Activated CD8-positive, alpha-beta memory T cell treated with anti-CD3 and anti-CD28 coated beads, Interleukin-2, amount 50 U/mL, for 1 hour (primary cell): Measurements from ENCODE around the gene ALOX5AP.
"Not testable (repeated sequence)": the region's sequence is repeated elsewhere in the genome, so short reads cannot be mapped to it uniquely, and the experiment has no call there.

ENCODE experiments used
- DNase-seq: peaks from one replicate; pipeline ENCODE4 v3.0.0-alpha.2; 2020; ENCODE audit errors: extremely low read depth

Gene ALOX5AP

DNA sequence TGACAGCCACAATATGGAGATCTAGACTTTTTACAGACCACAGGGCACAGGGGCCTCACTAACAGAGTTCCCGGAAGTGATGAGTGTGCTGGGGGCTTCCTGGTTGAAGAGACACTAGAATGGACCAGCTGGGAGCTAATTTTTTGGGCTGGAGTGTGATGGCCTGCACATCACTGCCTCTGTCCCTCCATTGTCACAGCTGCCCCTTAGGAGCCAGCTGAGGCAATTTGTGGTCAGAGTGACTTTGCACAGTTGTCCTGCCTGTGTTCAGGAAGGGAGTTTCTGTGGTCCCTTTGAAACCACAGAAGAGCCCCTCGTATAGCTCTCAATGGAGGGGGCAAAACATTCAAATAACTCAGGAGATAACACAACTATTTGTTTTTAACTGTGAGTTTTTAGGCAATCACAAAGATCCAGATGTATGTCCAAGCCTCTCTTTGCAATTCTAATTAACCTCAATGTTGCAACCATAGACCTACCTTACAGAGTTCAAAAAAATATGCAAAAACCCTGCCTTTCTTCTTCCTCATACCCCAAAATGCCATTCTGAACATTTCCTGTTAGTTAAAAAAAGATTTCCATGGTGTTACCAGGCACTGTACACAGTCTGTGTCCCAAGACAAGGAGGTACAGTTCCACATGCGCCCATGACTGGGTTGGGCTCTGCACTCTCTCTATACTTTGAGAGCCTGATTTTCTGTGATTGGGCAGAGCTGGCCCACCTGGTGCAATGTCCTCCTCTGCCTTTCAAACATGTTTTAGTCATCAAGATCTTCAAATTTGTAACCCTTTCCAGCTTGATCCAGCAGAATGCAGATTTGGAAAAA, 2.4 kb downstream of the ALOX5AP start:
- DNase-seq: no peak

DNA sequence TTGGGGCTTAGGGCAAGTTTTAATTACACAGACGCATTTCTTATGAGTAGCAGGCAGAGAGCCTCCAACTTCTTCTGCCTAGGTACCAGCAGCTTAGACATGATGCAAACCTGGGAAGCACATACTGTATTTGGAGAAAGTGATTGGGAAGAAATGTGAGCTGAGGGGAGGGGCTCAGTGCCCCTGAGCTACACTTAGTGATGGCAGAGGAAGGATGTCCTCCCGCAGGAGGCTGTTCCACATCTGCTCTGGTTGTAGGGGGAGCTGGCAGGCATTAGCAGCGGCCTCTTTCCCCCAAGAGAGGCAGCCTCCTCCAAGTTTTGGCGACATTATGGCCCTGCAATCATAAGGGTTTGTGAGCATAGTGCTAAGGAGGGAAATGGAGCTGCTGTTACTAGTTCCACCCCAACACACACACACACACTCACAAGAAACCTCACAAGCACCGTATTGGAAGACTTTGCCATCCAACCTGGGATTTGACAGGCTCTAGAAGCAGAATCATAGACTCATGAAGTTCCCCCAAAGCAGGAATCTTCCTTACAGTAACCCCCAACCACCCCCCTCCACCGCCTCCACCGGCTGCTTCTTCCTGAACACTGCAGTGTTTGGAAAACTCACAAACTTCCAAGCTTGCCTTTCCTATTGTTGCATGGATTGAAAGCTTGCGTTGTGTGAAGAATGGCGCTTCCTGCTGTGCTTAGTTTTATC, 3.3 kb downstream of the ALOX5AP start:
- no peak for DNase-seq

DNA sequence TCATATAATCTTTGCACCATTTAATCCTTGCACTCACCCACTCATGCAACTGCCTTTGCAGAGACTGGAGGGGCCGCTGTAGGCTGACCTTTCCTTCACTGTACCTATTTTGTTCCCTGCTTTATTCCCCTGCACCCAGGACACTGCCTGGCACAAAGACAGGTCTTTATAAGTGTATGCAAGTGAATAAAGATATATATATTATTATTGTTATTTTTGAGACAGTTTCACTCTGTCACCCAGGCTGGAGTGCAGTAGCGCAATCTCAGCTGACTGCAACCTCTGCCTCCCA, 3.8 kb downstream of the ALOX5AP start:
- DNase-seq: no peak

DNA sequence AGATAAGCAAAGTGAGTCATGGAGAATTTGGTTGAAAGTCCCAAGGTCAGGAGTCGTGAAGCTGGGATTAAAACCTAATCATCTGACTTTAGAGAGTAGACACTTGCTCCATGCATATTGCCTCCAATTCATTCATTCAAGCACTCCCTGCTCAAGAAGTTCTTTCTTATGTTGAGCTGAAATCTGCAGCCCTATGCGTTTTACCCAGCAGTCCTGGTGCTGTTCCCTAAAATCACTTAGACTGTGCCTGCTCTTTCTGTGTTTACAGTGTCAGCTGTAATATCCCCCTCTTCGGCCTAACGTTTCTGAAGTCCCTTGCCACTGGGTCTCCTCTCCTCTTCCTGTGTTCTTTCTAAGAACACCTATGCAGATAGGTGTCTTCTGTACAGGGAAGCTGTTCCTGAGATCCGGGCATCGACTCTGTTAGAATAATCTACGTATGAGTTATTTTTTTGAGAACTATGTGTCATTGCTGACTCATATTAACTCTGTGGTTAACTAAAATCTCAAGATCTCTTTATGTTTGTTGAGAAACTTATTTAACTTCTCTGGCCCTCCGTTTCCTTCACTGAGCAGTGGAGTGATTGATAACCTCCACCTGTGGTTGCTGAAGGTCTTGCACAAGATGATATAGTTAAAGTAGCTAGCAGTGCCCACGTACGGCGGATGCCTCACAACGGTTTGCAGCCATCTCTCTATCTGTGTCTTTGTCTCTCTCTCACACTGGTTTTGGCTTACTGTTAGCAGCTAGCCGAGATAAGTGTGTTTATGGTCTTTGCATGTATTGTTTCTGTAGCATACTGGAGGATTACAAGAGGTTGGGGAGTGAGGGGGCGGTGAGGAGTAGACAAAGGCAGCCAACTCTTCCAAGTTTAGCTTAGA, 4.7 kb downstream of the ALOX5AP start:
- peak; percentile 64 for DNase-seq

DNA sequence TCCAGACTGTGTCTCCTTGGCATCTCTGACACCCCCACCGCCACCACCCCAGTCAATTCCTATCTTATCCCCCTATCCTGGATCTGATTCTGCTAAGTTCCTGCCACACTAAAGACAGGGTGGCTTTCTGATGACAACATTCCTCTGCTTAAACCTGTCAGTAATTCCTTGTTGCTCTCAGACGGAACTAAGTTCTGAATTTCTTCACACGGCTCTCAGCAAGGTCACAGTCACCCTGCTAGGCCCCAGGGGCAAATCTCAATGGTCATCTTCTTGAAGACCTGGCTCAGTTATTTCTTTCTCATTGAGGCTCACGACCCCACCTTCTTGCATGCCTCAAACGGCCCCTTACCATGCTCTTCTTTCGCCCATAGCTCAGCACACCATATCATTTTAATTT, 7.6 kb downstream of the ALOX5AP start:
- DNase-seq: no peak

DNA sequence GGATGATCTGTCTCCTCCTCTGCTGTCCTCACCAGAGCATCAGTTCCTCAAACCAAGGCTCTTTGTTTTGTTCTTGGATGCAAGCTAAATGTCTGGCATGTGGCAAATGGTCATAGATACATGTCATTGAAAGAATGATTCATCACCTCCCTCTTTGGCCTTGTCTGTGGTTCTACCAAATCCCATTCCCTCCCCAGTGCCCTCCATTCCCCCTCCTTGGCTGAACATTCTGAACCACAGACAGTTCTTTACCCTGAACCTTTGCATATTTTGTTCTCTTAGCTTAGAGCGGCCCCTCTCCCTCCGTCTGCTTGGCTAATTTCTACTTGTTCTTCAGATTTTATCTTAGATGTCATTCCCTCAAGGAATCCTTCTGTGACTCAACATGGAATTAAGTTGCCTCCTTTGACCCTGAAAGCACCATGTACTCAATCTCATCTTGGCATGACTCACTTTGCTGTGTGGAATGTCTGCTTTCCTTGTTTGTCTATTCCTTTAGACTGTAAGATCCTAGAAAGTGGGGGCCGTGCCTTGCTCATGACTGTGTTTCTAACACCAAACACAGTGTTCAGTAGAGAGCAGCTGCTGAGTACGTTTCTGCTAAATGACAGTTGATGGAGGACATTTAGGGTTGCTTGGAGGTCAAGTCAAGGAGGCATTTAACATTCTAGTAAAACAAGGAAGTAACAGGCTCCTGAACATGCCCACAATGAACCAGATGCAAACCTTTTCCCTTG, 8.1 kb downstream of the ALOX5AP start:
- no peak for DNase-seq

DNA sequence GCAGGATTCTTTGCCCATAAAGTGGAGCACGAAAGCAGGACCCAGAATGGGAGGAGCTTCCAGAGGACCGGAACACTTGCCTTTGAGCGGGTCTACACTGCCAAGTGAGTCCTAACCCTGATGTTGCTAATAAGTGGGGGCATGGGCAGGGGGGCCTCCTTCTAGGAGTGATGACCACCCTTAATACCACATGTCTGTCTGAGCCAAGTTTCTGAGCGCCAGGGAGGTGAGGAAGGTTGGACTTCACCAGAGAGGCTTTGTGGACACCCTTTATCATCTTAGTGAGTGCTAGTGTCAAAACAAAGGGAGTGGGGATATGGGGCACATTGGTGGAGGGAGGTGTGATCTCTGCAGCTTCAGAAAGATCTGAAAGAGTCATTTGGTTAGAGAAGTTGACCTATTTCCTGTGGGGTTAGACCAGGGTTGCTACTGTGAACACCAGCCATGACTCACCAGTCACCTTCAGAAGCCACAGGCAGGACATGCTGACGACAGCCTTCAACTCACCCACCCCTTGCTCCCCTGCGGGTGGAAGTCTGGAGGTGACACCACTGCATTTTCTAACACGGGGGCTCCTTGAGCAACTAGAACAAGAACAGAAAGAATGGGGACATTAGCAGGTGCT, 8.8 kb downstream of the ALOX5AP start:
- DNase-seq: peak; percentile 77

DNA sequence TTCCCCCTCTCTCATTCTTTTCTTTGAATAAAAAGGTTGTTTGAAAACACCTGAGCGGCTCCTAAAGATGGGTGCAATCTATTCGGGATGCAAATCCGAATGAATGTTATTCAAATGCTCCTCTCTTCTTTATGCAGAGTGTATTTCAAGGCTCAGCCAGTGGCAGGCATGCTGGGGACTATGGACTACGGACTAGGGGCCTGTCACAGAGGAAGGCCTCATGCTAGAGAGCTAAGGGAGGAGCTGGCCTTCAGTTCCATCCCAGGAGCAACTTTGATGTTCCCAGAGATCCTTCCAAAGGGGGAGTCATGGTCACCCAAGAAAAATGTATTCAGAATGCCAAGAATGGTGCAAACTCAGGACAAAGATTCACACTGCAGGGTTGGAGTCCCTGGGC, 9.3 kb downstream of the ALOX5AP start:
- no peak for DNase-seq

DNA sequence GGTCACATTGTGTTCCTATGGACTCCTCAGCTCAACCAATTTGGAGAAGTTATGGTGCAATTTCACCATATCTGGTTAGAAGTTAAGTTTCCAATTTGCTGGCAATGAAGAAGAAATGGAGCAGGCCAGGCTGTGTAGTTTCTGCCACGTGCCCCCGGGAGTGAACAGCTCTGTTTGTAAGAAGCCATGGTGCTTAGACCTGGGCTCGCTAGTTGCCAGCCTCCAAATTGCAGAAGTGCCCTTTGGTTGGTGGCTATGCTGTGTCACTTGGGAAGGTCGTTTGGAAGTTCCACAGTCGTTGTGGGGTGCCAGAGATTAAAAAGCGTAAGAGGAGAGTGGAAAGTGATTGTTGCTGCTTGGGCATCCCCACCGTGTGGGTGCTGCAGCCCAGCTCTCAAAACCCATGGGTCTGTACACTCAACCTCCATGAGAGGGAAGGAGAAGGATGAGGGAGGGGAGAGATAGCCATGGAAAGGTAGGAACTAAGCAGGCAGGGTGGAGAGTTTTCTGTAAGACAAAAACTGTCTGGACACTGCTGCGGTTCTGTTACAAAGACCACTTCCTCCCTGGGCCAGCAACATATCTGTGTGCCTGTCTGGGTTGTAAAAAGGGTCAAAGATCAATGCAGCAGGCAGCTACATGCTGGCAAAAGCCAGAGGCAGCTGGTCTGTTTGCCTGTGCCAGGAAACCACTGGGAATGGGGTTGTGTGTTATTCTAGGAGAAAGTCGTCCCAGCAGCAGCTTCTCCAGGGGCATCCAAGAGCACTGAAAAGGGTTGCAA, 10.8 kb downstream of the ALOX5AP start:
- no peak for DNase-seq

DNA sequence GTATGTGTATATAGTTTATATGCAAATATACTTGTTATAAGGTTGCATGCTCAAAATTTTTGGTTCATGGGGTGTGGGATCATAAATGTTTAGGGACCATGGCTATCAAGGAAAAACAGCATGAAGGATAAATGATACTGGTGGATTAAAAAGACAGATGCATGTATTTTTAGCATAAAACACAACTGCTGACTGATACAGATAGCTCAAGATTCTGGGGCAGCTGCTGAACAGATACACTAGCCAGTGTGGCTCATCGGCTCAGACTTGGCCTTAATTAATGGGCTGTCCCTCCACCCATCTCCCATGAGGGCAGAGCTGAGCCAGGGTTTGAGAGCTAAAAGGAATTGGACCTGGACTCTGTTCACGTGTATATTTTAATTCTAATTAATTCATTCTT, 11.4 kb downstream of the ALOX5AP start:
- no peak for DNase-seq

DNA sequence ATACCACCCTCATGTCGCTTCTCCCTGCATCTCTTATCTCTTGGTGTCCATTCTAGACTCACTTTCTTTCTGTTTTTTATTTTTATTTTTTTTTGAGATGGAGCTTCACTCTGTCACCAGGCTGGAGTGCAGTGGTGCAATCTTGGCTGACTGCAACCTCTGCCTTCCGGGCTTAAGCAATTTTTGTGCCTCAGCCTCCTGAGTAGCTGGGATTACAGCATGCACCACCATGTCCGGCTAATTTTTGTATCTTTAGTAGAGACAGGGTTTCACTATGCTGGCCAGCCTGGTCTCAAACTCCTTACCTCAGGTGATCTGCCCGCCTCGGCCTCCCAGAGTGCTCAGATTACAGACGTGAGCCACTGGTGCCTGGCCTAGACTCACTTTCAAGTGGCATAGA, 12.5 kb downstream of the ALOX5AP start:
- not testable (repeated sequence) for DNase-seq

DNA sequence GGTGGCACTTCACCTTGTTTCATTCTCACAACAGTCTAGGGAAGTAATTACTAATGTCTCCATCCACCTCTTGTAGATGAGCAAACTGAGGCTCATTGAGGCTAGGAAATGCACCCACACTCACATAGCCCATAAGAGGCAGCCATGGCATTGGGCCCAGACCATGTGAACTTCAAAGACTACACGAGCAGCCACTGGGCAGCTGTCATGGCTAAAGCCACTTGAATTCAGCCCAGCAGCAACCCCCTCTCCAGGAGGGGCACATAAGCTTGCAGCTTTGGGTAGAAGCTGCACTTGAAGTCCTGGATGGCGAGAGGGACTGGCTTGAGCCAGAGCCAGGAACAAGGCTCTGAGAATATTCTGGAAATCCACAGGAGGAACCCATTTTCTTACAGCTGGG, 13.4 kb downstream of the ALOX5AP start:
- DNase-seq: no peak

DNA sequence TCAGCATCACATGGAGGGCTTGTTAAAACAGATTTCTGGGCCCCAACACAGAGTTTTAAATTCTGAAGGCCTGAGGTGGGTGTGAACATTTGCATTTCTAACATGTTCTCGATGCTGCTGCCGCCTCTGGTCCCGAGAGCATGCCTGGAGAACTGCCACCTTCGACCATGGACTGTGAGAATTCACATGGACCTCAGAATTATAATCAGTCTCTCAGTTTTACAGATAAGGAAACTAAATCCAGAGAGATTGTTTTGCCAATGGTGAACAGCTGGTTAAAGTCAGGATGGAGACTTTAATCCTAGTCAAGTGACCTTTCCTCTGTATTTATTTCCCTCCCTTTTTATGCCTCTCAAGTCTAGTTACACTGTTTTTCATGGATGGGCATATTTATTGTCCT, 14.7 kb downstream of the ALOX5AP start:
- DNase-seq: no peak

DNA sequence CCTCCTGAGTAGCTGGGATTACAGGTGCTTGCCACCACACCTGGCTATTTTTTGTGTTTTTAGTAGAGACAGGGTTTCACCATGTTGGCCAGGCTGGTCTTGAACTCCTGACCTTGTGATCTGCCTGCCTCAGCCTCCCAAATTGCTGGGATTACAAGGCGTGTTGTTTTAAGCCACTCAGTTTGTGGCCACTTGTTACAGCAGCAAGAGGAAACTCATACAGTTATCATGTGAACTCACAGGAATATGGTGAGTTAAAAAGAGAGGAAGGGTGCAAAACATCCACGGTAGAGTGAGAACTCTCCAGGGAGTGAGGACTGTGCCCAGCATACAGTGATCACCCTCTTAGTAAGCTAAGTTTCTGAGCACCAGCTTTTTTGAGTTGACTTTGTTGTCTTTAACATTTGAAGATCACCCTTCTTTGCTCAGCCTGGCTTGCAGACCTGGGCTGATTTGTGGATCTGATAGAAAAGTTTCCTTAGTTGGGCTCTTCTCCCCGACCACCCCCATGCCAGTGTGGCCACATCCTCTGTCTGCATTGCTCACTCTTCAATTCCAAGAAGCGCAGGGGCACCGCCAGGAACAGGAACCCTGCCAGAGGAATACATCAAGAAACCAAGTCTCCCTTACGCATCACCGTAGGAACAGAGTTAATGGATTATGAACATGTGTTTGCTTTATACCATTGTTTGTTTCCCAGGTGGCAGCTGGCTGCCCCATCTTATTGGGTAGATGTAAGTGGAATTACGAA, 16.0 kb downstream of the ALOX5AP start:
- DNase-seq: no peak

DNA sequence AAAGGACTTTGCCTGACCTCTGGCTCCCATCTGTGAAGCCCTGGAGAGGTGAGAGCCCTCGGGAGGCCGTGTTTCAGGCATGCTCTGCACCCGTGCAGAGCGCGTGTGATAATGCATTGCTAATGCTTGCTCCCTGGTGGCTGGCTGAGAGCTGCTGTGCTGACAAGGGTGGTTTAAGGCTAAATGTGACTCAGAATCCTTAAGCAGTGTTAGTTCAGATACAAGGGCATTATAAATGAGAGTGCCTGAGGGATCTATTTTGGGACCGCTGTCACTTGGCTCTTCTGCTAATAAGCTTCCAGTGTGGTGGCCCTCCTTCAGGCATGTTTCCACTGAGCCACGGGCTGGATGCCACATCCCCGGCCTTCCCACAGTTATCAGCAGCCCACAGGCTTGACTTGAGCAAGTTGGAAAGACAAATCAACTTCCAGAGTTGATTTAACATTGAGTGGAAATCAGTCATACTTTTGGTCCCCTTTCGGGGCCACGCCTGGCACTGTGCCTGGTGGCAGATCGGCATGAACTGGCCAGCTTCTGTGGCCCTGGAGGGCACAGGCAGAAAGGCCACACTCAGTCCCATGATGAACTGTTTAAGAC, 17.0 kb downstream of the ALOX5AP start:
- no peak for DNase-seq

DNA sequence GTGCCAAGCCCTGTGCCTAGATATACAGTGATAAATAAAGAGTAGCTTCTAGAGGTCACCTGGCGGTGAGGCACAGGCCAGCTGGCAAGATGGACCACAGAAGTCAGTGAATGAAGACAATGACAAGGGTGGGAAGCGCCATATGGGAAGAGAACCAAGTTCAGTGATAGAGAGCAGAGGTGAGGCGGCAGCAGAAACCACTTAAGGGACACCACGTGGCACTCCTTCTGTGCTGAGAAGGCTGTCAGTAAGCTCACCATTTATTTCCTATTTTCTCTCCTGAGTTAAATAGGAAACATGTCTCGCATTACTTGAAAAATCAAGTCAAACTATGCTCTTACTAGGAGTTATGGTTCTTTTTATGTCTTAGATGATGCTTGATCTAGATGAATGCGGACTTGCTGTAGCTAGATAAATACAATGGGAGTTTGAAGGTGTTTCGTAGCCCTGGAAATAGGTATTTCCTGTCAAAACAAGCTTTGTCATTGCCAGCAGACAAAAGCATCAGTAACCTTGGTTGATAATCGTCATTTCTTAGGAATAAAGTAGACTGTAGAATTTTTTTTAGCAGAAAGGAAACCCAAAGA, 17.8 kb downstream of the ALOX5AP start:
- no peak for DNase-seq

DNA sequence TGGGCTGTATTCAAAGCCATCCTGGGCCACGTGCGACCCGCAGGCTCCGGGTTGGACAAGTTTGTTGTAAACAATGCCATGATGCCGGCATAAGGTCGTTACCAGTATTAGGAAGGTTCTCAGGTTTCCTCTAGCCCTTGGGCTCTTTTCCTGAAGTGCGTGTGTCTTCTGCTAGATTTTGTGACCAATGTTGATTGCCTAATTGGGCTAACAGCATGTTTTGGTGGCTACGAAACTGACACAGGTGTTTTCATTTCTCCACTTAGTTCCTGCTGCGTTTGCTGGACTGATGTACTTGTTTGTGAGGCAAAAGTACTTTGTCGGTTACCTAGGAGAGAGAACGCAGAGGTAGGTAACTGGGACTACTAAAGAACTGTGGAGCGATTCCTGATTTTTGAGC, 20.3 kb downstream of the ALOX5AP start:
- no peak for DNase-seq

DNA sequence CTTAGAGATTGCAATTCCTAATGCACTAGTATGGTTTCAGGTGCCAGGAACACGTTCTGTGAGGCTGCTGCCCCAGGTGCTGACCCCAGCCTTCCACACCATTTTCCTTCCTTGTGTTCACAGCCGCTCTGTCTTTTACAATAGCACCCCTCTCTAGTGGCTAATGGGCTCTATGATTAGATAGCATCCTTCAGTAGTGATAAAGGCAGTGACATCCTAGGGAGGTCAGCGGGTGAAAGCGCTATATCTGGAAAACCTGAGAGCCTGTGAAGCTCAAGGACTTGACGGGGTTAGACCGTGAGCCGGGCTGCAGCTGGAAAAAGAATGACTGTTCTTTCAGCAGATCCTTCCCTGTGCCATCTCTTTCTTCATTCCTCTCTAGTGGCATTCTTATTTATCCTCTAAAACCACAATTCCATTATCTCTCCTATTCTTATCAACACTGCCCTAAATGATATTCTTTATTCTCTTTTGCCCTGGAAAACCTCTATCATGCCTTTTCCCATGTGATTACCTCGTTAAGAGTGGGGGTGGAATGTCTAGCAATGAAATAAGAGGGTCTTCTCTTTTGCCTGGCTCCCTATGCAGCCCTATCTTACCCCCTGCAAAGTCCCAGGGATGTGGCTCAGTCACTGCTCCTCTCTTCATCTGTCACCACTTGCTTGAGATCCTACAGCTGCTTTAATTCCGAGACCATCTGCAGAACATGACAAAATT, 21.8 kb downstream of the ALOX5AP start:
- no peak for DNase-seq
